Prostate gland (tissue), 2 donors: ENCODE measurements around the gene DOCK10. TPM values are rescaled to one million over a fixed set of nuclear protein-coding genes. Genes with fewer than 3 reads are reported as not detected.

Experiments
- DNase-seq: peaks from one replicate; pipeline ENCODE4 v3.0.0-alpha.2; 2019; ENCODE audit warnings: low spot score
- H3K27ac ChIP-seq, 2 donors: fragments of 200-600 bp; sonication (generic); 2 replicates each; pipeline ENCODE4 v1.5.1; 2017 to 2019
- H3K27me3 ChIP-seq: fragments of 200-600 bp; sonication (generic); replicated peaks from 2 replicates; pipeline ENCODE4 v1.5.1; 2019; ENCODE audit not compliant: insufficient read depth
- H3K36me3 ChIP-seq, 2 donors: fragments of 200-600 bp; sonication (generic); 1 replicate in 1 of 2; 2 replicates in 1 of 2; pipeline versions ENCODE4 v1.5.1 to v1.8.1; 2017 to 2019
- H3K4me1 ChIP-seq: fragments of 200-600 bp; sonication (generic); replicated peaks from 2 replicates; pipeline ENCODE4 v1.5.1; 2019
- H3K4me3 ChIP-seq, 2 donors: fragments of 200-600 bp; sonication (generic); 2 replicates each; pipeline ENCODE4 v1.5.1; 2017 to 2019
- H3K9me3 ChIP-seq: fragments of 200-600 bp; sonication (generic); 2 replicates; pipeline ENCODE4 v1.5.1; 2017
- CTCF ChIP-seq, 4 experiments: fragments of 200-600 bp in 2 of 4; fragments of 450-650 bp in 2 of 4; sonication (generic) in 2 of 4; IDR thresholded peaks; 1 replicate in 3 of 4; 2 replicates in 1 of 4; pipeline ENCODE4 v1.5.1; 2016 to 2019; ENCODE audit warnings: antibody characterized with exemption in 4 of 4, mild to moderate bottlenecking in 2 of 4, moderate library complexity in 2 of 4
- POLR2A ChIP-seq: fragments of 450-650 bp; IDR thresholded peaks from one replicate; pipeline ENCODE4 v1.6.1; 2016; ENCODE audit warnings: antibody characterized with exemption, mild to moderate bottlenecking
- POLR2AphosphoS5 ChIP-seq: sonication (generic); formaldehyde crosslinking; IDR thresholded peaks from one replicate; pipeline ENCODE4 v1.6.1; 2017; ENCODE audit warnings: antibody characterized with exemption
- WGBS: methylation state at CpG from one replicate; pipeline ENCODE4 v1.1.5; 2018; 5-methylcytosine and 5-hydroxymethylcytosine counted together
- intact Hi-C: fragments of 100-400 bp; cut with DNase I; formaldehyde crosslinking; loops from one replicate; pipeline ENCODE4 v1.14.2; 2022
- total RNA-seq, 2 donors: library from RNA; depleted of rRNA; stranded (reverse); fragments of >200 nt; gene quantifications; one replicate each; pipeline ENCODE4 v1.1.0, GENCODE V29; 2016

DOCK10 gene
- total RNA-seq, 2 donors from 2014 or later: 4.8 to 6.2 TPM

- Histone ChIP-seq H3K27ac (no peak overlapping the region), H3K4me3 (no peak overlapping the region), H3K4me1 (no peaks in the 10 kb centered on the region), H3K9me3 (no peaks in the 10 kb centered on the region), H3K27me3 (no peaks in the 10 kb centered on the region), H3K36me3 (no peaks in the 10 kb centered on the region)
- 97% methylated on average over 1 of the region's 1 CpG for WGBS
- TF ChIP-seq POLR2A (no peak), CTCF (IDR thresholded peaks at IDR 0.05) (no peak), POLR2AphosphoS5 (no peak)
- DNase-seq: no peak
- intact Hi-C loops: no loop called here
Measured at GRCh38 chr2:224895377-224895776, 146.9 kb downstream of the DOCK10 start.

- 76% methylated on average over 3 of the region's 3 CpGs for WGBS
Measured at GRCh38 chr2:224894356-224894755, 147.9 kb downstream of the DOCK10 start.

GRCh38 chr2:224893848-224894247, 148.4 kb downstream of the DOCK10 start:
- intact Hi-C loops: no loop called here
- WGBS: 87% methylated on average over 2 of the region's 2 CpGs
- no peak overlapping the region for H3K4me3 ChIP-seq
- no peaks in the 10 kb centered on the region for H3K4me1 ChIP-seq
- no peaks in the 10 kb centered on the region for H3K36me3 ChIP-seq
- no peak for DNase-seq
- H3K9me3 ChIP-seq: no peaks in the 10 kb centered on the region
- no peak for TF ChIP-seq POLR2A
- no peak for TF ChIP-seq POLR2AphosphoS5
- TF ChIP-seq CTCF (IDR thresholded peaks at IDR 0.05): no peak
- H3K27me3 ChIP-seq: no peaks in the 10 kb centered on the region
- H3K27ac ChIP-seq: no peak overlapping the region

More at GRCh38 chr2:224894356-224894755, 147.9 kb downstream of the DOCK10 start:
- H3K27me3 ChIP-seq: no peaks in the 10 kb centered on the region
- no peak overlapping the region for H3K27ac ChIP-seq
- no peak for TF ChIP-seq POLR2A
- TF ChIP-seq POLR2AphosphoS5: no peak
- no peak for TF ChIP-seq CTCF (IDR thresholded peaks at IDR 0.05)
- intact Hi-C loops: no loop called here
- no peak for DNase-seq
- H3K36me3 ChIP-seq: no peaks in the 10 kb centered on the region
- no peak overlapping the region for H3K4me3 ChIP-seq
- no peaks in the 10 kb centered on the region for H3K4me1 ChIP-seq
- H3K9me3 ChIP-seq: no peaks in the 10 kb centered on the region

GRCh38 chr2:224892574-224893204, 149.6 kb downstream of the DOCK10 start:
- Histone ChIP-seq H3K4me3 (no peak overlapping the region), H3K36me3 (no peaks in the 10 kb centered on the region), H3K27ac (no peak overlapping the region), H3K9me3 (no peaks in the 10 kb centered on the region), H3K27me3 (no peaks in the 10 kb centered on the region), H3K4me1 (no peaks in the 10 kb centered on the region)
- DNase-seq: no peak
- intact Hi-C loops: no loop called here
- TF ChIP-seq POLR2A: no peak
- TF ChIP-seq CTCF (IDR thresholded peaks at IDR 0.05): no peak
- TF ChIP-seq POLR2AphosphoS5: no peak
- WGBS: 82% methylated on average over 6 of the region's 6 CpGs

GRCh38 chr2:224890372-224890771, 151.9 kb downstream of the DOCK10 start:
- H3K27me3 ChIP-seq: no peaks in the 10 kb centered on the region
- no peaks in the 10 kb centered on the region for H3K4me1 ChIP-seq
- no peak for DNase-seq
- WGBS: 68% methylated on average over 3 of the region's 3 CpGs
- H3K36me3 ChIP-seq: no peaks in the 10 kb centered on the region
- H3K4me3 ChIP-seq: no peak overlapping the region
- intact Hi-C loops: no loop called here
- no peak for TF ChIP-seq CTCF (IDR thresholded peaks at IDR 0.05)
- TF ChIP-seq POLR2A: no peak
- no peak for TF ChIP-seq POLR2AphosphoS5
- no peak overlapping the region for H3K27ac ChIP-seq
- H3K9me3 ChIP-seq: no peaks in the 10 kb centered on the region
